Measurements from ENCODE around the gene PDCD1. TPM values are rescaled to one million over a fixed set of nuclear protein-coding genes. Genes with fewer than 3 reads are reported as not detected.
A peak's percentile ranks its signal among the peaks of the same experiment; 100 is the strongest.

The PDCD1 gene
- total RNA-seq, 1 donor from 2014 or later = 1.8 TPM

DNA sequence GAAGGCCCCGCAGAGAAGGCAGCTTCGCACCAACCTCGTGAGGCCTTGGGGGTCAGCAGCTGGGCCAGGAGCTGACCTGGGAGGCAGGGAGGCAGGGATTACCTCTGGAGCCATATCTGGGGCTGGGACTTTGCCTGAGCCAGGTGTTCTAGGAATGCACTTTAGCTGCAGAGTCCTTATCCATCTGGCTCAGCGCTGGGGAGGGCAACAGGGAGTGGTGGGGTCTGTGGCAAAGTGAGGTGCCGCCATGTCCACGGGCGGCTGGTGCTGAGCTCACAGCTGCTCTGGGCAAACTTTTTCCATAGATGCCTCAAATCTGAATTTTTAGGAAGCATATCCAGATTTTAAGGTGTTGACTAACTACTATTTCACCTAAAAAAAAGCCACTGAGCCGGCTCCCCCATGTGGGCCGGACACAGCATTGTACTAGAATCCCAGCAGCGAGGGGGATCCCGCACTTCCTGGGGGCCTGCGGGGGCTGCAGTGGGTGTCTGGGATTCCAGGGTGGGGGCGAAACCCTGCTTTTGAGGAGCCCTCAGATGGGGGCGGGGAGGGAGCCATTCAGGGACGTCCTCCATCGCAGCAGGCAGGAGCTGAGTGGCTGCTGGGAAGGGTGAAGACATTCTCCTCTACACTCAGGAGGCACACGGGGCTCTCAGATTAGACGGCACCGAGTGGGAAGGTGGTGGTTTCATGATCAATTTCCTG, 45.5 kb upstream of the PDCD1 start:
- peak; percentile 55 for DNase-seq

DNA sequence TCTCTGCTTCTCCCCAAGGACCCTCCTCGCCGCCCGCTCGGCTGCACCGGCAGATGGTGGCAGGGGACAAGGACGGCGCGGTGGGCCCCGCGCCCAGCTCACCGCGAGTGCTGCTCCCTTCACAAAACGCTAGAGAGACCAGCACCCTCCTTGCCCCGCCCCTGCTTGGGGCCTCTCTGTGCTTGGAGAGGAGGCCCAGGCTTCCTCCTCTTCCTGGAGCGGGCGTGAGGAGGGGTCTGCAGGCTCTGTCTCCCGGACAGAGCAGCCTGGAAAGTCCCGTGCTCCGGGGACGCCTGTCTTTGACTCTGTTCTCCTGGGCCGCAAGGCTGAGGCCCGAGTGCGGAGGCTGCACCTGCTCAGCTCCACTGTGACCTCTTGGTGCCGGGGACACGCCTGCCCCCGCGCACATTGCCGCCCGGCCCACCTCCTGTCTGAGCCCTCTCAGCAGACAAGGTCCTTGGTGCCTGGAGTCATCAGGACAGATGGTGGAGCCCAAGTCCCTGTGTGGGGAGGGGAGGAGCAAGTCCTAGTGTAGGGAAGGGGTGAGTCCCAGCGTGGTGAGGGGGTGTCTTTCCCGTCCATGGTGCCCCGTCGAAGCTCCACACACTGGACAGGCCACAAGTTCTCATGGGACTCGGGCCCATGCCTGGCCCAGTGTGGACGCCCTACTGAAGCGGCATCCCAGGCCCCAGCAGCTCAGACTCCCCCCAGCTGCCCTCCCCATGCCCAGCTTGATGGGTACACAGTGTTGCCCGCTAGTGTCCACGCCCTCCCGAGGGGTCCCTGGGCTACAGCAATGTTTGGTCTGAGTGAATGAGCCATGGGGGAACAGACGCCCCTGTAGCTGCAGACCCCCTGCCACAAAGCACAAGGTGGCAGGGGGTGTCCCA, 44.7 kb upstream of the PDCD1 start:
- Histone ChIP-seq H3K27me3 (no peaks in the 10 kb centered on the region), H3K4me1 (no peaks in the 10 kb centered on the region), H3K9me3 (no peaks in the 10 kb centered on the region), H3K4me3 (no peak overlapping the region), H3K36me3 (no peaks in the 10 kb centered on the region), H3K27ac (no peak overlapping the region)
- ATAC-seq (no peak), DNase-seq (peak; percentile 56)
- TF ChIP-seq, protein P1, sequence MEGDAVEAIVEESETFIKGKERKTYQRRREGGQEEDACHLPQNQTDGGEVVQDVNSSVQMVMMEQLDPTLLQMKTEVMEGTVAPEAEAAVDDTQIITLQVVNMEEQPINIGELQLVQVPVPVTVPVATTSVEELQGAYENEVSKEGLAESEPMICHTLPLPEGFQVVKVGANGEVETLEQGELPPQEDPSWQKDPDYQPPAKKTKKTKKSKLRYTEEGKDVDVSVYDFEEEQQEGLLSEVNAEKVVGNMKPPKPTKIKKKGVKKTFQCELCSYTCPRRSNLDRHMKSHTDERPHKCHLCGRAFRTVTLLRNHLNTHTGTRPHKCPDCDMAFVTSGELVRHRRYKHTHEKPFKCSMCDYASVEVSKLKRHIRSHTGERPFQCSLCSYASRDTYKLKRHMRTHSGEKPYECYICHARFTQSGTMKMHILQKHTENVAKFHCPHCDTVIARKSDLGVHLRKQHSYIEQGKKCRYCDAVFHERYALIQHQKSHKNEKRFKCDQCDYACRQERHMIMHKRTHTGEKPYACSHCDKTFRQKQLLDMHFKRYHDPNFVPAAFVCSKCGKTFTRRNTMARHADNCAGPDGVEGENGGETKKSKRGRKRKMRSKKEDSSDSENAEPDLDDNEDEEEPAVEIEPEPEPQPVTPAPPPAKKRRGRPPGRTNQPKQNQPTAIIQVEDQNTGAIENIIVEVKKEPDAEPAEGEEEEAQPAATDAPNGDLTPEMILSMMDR (IDR thresholded peaks at IDR 0.05) = no peak
- intact Hi-C loops (cut with DNase I) = no loop called here

More for the DNA sequence above, 45.5 kb upstream of the PDCD1 start:
- no peaks in the 10 kb centered on the region for H3K27me3 ChIP-seq
- no peaks in the 10 kb centered on the region for H3K9me3 ChIP-seq
- ATAC-seq = no peak
- H3K4me3 ChIP-seq = no peak overlapping the region
- intact Hi-C loops (cut with DNase I) = no loop called here
- TF ChIP-seq, protein P1 (IDR thresholded peaks at IDR 0.05) = no peak
- no peak overlapping the region for H3K27ac ChIP-seq
- no peaks in the 10 kb centered on the region for H3K36me3 ChIP-seq
- H3K4me1 ChIP-seq = no peaks in the 10 kb centered on the region

DNA sequence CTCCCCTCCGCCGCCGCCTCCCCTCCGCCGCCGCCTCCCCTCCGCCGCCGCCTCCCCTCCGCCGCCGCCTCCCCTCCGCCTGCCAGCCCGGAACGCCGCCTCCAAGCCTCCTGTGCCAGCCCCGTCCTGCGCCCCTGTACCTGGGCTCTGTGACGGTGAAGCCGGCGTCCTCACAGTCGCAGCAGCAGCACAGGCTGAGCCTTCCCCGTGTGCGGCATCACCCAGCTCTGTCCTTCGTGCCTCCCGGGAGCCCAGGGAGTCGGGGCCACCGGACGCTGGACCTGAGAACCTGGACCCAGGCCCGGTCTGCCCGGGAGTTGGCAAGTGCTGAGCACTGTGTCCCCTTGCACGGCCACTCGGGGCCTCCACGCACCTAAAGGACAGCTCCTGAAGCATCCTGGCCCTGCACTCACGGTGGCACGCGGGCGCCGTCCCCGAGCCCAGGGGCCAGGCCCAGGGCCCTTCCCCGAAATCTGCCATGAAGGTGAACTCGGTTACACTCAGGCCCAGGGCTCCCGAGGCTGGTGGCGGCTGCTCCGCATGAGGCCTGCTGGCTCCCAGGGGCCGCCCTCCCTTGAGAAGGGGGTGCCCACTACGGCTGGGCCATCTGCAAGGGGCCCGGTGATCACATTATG, 43.8 kb upstream of the PDCD1 start:
- H3K27me3 ChIP-seq = no peaks in the 10 kb centered on the region
- no peaks in the 10 kb centered on the region for H3K4me1 ChIP-seq
- ATAC-seq (no peak), DNase-seq (peak; percentile 62)
- H3K9me3 ChIP-seq = no peaks in the 10 kb centered on the region
- TF ChIP-seq, protein P1 (IDR thresholded peaks at IDR 0.05) = no peak
- no peaks in the 10 kb centered on the region for H3K36me3 ChIP-seq
- intact Hi-C loops (cut with DNase I) = no loop called here
- no peak overlapping the region for H3K27ac ChIP-seq
- H3K4me3 ChIP-seq = no peak overlapping the region

DNA sequence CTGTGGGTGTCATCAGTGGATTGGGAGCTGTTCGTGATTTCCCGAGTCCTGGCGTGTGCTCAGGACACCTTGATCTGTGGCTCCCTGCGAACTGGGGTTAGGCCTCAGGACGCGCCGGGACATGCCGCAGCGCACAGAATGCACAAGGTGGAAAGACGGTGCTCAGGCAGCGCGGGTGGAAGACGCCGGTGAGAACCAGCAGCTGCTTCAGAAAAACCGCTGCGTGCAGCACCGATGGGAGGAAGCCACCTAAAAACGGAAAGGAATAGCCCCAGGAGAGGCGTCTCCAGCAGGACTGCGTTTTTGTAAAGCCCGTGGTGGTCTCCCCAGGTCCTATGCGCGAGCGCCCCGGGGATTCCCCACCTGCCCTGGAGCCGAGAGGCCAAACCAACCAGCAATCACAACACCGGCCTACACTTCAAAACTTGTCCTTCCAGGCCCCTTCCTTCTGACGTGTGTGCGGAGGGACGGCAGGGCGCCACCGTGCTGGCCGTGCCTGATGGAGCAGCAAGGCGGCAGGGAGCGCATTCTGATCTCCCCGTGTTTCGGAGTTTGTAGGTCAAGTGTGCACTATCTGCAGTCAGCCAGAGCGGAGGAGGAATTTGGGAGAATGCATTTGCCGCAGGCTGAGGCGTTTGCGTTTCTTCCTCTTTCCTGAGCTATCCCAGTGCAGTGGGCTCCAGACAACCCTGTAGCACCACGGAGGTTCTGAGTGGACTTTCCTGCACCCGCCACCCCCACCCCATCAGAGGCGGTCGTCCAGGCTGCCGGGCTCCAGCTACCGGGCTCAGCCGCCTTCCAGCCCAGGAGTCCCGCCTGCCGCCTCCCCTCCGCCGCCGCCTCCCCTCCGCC, 43.0 kb upstream of the PDCD1 start:
- Histone ChIP-seq H3K27me3 (no peaks in the 10 kb centered on the region), H3K27ac (no peak overlapping the region), H3K4me3 (no peak overlapping the region), H3K36me3 (no peaks in the 10 kb centered on the region), H3K9me3 (no peaks in the 10 kb centered on the region), H3K4me1 (no peaks in the 10 kb centered on the region)
- ATAC-seq (peak; percentile 41), DNase-seq (peak; percentile 66)
- TF ChIP-seq, protein P1 (IDR thresholded peaks at IDR 0.05) = no peak
- intact Hi-C loops (cut with DNase I) = no loop called here

DNA sequence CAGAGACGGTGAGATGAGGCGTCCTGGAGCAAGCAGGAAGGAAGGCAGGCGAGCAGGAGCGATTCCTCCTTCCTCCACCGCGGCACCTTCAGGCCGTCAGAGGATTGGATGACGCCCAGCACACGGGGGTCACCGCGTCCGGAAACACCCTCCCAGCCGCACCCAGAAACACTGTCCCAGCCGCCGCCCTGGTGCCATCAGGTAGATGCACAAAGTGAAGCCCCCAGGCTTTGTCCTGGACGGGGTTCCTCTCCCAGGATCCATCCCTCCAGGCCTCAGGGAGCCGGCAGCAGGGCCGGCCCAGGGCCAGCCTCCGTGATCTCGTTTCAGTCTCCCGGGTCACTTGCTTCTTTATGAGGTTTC, 42.3 kb upstream of the PDCD1 start:
- TF ChIP-seq, protein P1 (IDR thresholded peaks at IDR 0.05) = no peak
- Histone ChIP-seq H3K4me3 (no peak overlapping the region), H3K4me1 (no peaks in the 10 kb centered on the region), H3K9me3 (no peaks in the 10 kb centered on the region), H3K27ac (no peak overlapping the region), H3K27me3 (no peaks in the 10 kb centered on the region), H3K36me3 (no peaks in the 10 kb centered on the region)
- peak; percentile 55 for DNase-seq
- ATAC-seq = no peak
- intact Hi-C loops (cut with DNase I) = no loop called here
